K562 (cell line): ENCODE data around the gene SEC16A. TPM values are rescaled to one million over a fixed set of nuclear protein-coding genes. Genes with fewer than 3 reads are reported as not detected.

Experiments used
- ATAC-seq: fragments of 200-7000 bp; cut with Tn5 transposase; 3 replicates; pipeline ENCODE4 v1.9.1; 2020; ENCODE audit warnings: moderate library complexity
- BruUV-seq: library from RNA; stranded (reverse); fragments of 400-500 nt; replicated peaks from 2 replicates; lab custom pipeline; 2021; lab: Mats Ljungman, UMichigan
- CTCF ChIA-PET: fragments of 300-600 bp; formaldehyde crosslinking; extraction: SDS; loops from one replicate; lab custom pipeline; 2021; ENCODE audit warnings: low intra/inter-chr PET ratio; lab: Yijun Ruan, JAX
- POLR2A ChIA-PET: fragments of 300-600, 350-650 bp; sonication (Branson Sonifier 250); formaldehyde crosslinking; extraction: SDS; loops from one replicate; lab custom pipeline; 2021; ENCODE audit warnings: antibody characterized with exemption, inconsistent platforms; lab: Yijun Ruan, JAX
- DNase-seq, 4 experiments: peaks; one replicate each; pipeline versions ENCODE4 v3.0.0 to v3.0.0-alpha.2; 2011 to 2018; ENCODE audit warnings: low spot score in 3 of 4, mixed read lengths in 3 of 4; ENCODE audit errors: extremely low read depth in 1 of 4
- FAIRE-seq: peaks from 2 replicates; lab custom pipeline; 2011; peaks lifted over from hg19 to GRCh38; lab: Jason Lieb, UNC
- H2AFZ ChIP-seq: 2 replicates; pipeline ENCODE4 v1.6.0; 2011; ENCODE audit warnings: low read depth, low read length, control low read depth, inconsistent platforms
- H3K27ac ChIP-seq: fragments of 200-600 bp; 3 replicates; pipeline ENCODE4 v1.8.0; 2011; ENCODE audit warnings: low read depth, mild to moderate bottlenecking, control low read depth, inconsistent platforms, low read length, moderate library complexity, mixed read lengths; ENCODE audit errors: extremely low read depth
- H3K27me3 ChIP-seq, 2 experiments: fragments of 300-600 bp in 1 of 2; 2 replicates in 1 of 2; 3 replicates in 1 of 2; pipeline versions ENCODE4 v1.6.0 to v1.8.0; 2011; ENCODE audit warnings: inconsistent platforms in 2 of 2, low read length in 2 of 2, mild to moderate bottlenecking in 1 of 2, mixed read lengths in 1 of 2, moderate library complexity in 1 of 2; ENCODE audit not compliant: control insufficient read depth in 2 of 2, insufficient read depth in 2 of 2
- H3K36me3 ChIP-seq: fragments of 300-600 bp; 3 replicates; pipeline ENCODE4 v1.8.0; 2011; ENCODE audit warnings: mild to moderate bottlenecking, low read length, inconsistent platforms; ENCODE audit not compliant: control insufficient read depth, insufficient read depth
- H3K4me1 ChIP-seq, 2 experiments: fragments of 200-600 bp in 1 of 2; replicated peaks in 1 of 2; 2 replicates in 1 of 2; 3 replicates in 1 of 2; pipeline versions ENCODE4 v1.5.1 to v1.8.0; 2011; ENCODE audit warnings: inconsistent platforms in 2 of 2, low read length in 2 of 2, mild to moderate bottlenecking in 1 of 2, mixed read lengths in 1 of 2, moderate library complexity in 1 of 2; ENCODE audit not compliant: control insufficient read depth in 2 of 2, insufficient read depth in 2 of 2
- H3K4me2 ChIP-seq: 2 replicates; pipeline ENCODE4 v1.6.1; 2011; ENCODE audit warnings: low read length, control low read depth, inconsistent platforms, mixed read lengths; ENCODE audit not compliant: insufficient read depth
- H3K4me3 ChIP-seq: fragments of 200-600 bp; sonication (generic), shearing (Covaris generic); 2 replicates; pipeline ENCODE4 v1.5.1; 2016; ENCODE audit warnings: control low read depth, inconsistent platforms
- H3K79me2 ChIP-seq: fragments of 200-600 bp; 3 replicates; pipeline ENCODE4 v1.8.0; 2011; ENCODE audit warnings: low read length, inconsistent platforms; ENCODE audit not compliant: control insufficient read depth, insufficient read depth
- H3K9ac ChIP-seq, 2 experiments: 2 replicates each; pipeline versions ENCODE4 v1.6.0 to v1.6.1; 2011; ENCODE audit warnings: low read depth in 2 of 2, low read length in 2 of 2, control low read depth in 1 of 2, inconsistent platforms in 1 of 2, mild to moderate bottlenecking in 1 of 2, mixed read lengths in 1 of 2; ENCODE audit not compliant: insufficient read depth in 1 of 2
- H3K9me1 ChIP-seq: one replicate; pipeline ENCODE4 v1.6.0; 2011; ENCODE audit warnings: inconsistent platforms, mild to moderate bottlenecking, low read length, moderate library complexity; ENCODE audit not compliant: control insufficient read depth, insufficient read depth
- H3K9me3 ChIP-seq: replicated peaks from 2 replicates; pipeline ENCODE4 v1.5.1; 2011; ENCODE audit warnings: low read depth, low read length, inconsistent platforms; ENCODE audit not compliant: control insufficient read depth, insufficient read depth
- H4K20me1 ChIP-seq: replicated peaks from 2 replicates; pipeline ENCODE4 v1.6.1; 2011; ENCODE audit warnings: low read length, inconsistent platforms, mixed read lengths; ENCODE audit not compliant: control insufficient read depth, insufficient read depth
- ASH1L ChIP-seq: fragments of 450-650 bp; IDR thresholded peaks from 2 replicates; pipeline ENCODE4 v1.6.1; 2018; ENCODE audit warnings: borderline replicate concordance, mild to moderate bottlenecking, low read depth; ENCODE audit not compliant: partially characterized antibody
- IFI16 ChIP-seq: fragments of 250-450 bp; sonication (Bioruptor Pico); IDR thresholded peaks from 2 replicates; pipeline ENCODE4 v2.1.2; 2022; ENCODE audit warnings: mild to moderate bottlenecking, inconsistent platforms
- ILF3 ChIP-seq: fragments of 450-650 bp; IDR thresholded peaks from 2 replicates; pipeline ENCODE4 v1.6.1; 2018; ENCODE audit warnings: antibody characterized with exemption, mild to moderate bottlenecking, moderate library complexity, borderline replicate concordance
- MYNN ChIP-seq, 2 experiments: sonication (generic); formaldehyde crosslinking in 1 of 2; IDR thresholded peaks; 2 replicates each; pipeline versions ENCODE4 v1.5.0 to v1.6.1; 2016 to 2020; ENCODE audit warnings: antibody characterized with exemption in 1 of 2, missing genetic modification reagents in 1 of 2
- NR1H2 ChIP-seq: sonication (generic); formaldehyde crosslinking; IDR thresholded peaks from 2 replicates; pipeline ENCODE4 v1.4.0; 2020; ENCODE audit warnings: mild to moderate bottlenecking, missing genetic modification reagents
- PHF20 ChIP-seq: fragments of 450-650 bp; IDR thresholded peaks from 2 replicates; pipeline ENCODE4 v1.6.1; 2018; ENCODE audit not compliant: partially characterized antibody
- POLR3A ChIP-seq: IDR thresholded peaks from 2 replicates; pipeline ENCODE4 v1.6.1; 2011; ENCODE audit warnings: borderline replicate concordance, mild to moderate bottlenecking, moderate library complexity; ENCODE audit not compliant: insufficient read length, insufficient read depth; ENCODE audit errors: extremely low read depth
- RAD51 ChIP-seq: fragments of 450-650 bp; IDR thresholded peaks from 2 replicates; pipeline ENCODE4 v1.7.1; 2016; ENCODE audit warnings: low read depth, mild to moderate bottlenecking, borderline replicate concordance
- ZBED1 ChIP-seq: IDR thresholded peaks from 2 replicates; pipeline ENCODE4 v1.6.1; 2014
- ZBTB7A ChIP-seq: IDR thresholded peaks from 2 replicates; pipeline ENCODE4 v1.6.1; 2011; ENCODE audit warnings: low read depth, mild to moderate bottlenecking, low read length, moderate library complexity, borderline replicate concordance; ENCODE audit not compliant: control insufficient read depth
- ZEB2 ChIP-seq: fragments of 450-650 bp; IDR thresholded peaks from 2 replicates; pipeline ENCODE4 v1.6.1; 2016
- ZFX ChIP-seq: sonication (generic); formaldehyde crosslinking; IDR thresholded peaks from 2 replicates; pipeline ENCODE4 v1.8.0; 2022; ENCODE audit warnings: mild to moderate bottlenecking, missing genetic modification reagents, moderate library complexity
- ZNF124 ChIP-seq: sonication (generic); formaldehyde crosslinking; IDR thresholded peaks from 2 replicates; pipeline ENCODE4 v1.8.1; 2022; ENCODE audit warnings: missing genetic modification reagents
- ZNF311 ChIP-seq: fragments of 250-450 bp; sonication (Bioruptor Pico); IDR thresholded peaks from 2 replicates; pipeline ENCODE4 v1.4.0; 2020; ENCODE audit warnings: mild to moderate bottlenecking, moderate library complexity
- WGBS: fragments of 100-300 bp; shearing (Covaris generic); methylation state at CpG from one replicate; pipeline ENCODE4 v1.1.6; 2016; ENCODE audit warnings: low coverage, mixed read lengths; ENCODE audit not compliant: insufficient coverage; ENCODE audit errors: missing lambda C conversion rate; 5-methylcytosine and 5-hydroxymethylcytosine counted together
- in situ Hi-C: fragments of 300-500 bp; cut with MboI; formaldehyde crosslinking; loops from 4 replicates; pipeline ENCODE4 v1.15.0; 2018; ENCODE audit warnings: inconsistent platforms, mixed read lengths
- intact Hi-C: fragments of 100-400 bp; cut with micrococcal nuclease; formaldehyde crosslinking; loops from 2 replicates; pipeline ENCODE4 v1.14.2; 2022
- polyA plus RNA-seq, 8 experiments: library from polyadenylated mRNA; depleted of rRNA in 4 of 8; stranded (reverse) in 5 of 8; unstranded in 3 of 8; fragments of >200 nt; fragmentation: Nextera tagmentation in 2 of 8; fragmentation: Illumina TruSeq in 1 of 8; extraction: Ambion mirVana in 2 of 8; extraction: Trizol in 1 of 8; gene quantifications; 2 replicates each; pipeline versions ENCODE4 v1.2.1 to v1.2.3, GENCODE V29; 2011 to 2014; ENCODE audit warnings: inconsistent platforms in 1 of 8, missing spikeins in 1 of 8
- total RNA-seq, 7 experiments: library from RNA; depleted of rRNA in 6 of 7; stranded (reverse); fragments of >200 nt in 6 of 7; fragmentation: Illumina TruSeq in 2 of 7; extraction: Trizol in 2 of 7; gene quantifications; 2 replicates each; pipeline versions ENCODE4 v1.2.1 to v1.2.3, GENCODE V29; 2011 to 2021; ENCODE audit warnings: low replicate concordance in 1 of 7
- TF ChIP-seq, protein P1 (sequence below): fragments of 450-650 bp; IDR thresholded peaks from 2 replicates; pipeline ENCODE4 v1.7.1; 2018; ENCODE audit warnings: mild to moderate bottlenecking, low read depth; ENCODE audit not compliant: partially characterized antibody
- TF ChIP-seq, protein P2 (sequence below): sonication (generic); formaldehyde crosslinking; IDR thresholded peaks from 2 replicates; pipeline ENCODE4 v1.5.0; 2020; ENCODE audit warnings: missing genetic modification reagents
- TF ChIP-seq, protein P3 (sequence below), 2 experiments: IDR thresholded peaks in 1 of 2; conservative IDR thresholded peaks in 1 of 2; 2 replicates each; pipeline ENCODE4 v1.6.1; 2016; ENCODE audit warnings: low read depth in 2 of 2, mild to moderate bottlenecking in 1 of 2, missing compliant biosample characterization in 1 of 2, missing genetic modification characterization in 1 of 2, moderate library complexity in 1 of 2

The SEC16A gene
- total and polyA plus RNA-seq, 9 of the 15 experiments (the other 6 are each of a cell fraction or from before 2014, with no cell fraction given): 8.3 to 62.8 (median 14.0) TPM

DNA sequence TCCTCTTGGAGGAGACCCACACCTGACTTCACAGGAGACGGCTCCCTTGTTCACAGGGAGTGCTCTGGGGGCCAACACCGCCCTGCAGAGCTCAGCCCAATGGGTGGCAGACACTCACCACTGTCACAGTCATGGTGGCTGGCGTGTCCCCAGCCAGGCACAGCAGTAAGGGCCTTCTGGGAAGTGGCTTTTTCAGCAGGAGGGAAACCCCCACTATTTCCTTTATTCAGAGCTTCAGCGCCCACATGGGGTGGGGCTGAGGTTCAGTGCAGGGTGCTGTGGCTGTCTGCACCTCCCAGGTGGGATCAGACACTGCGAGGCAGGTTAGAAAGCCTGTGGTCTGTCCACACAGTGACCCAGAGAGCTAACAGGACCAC, 79.3 kb downstream of the SEC16A start:
- ATAC-seq (no peak), DNase-seq (no peak), FAIRE-seq (no peak)
- Histone ChIP-seq H3K27me3 (no peaks in the 10 kb centered on the region), H3K27ac (no peak overlapping the region), H3K36me3 (peaks cover 71% of the 10 kb centered on the region), H2AFZ (no peak overlapping the region), H3K79me2 (peaks cover 31% of the 10 kb centered on the region), H3K9ac (peak overlapping the region in 1 of 2 experiments; percentile 8; a peak in 1 of 4 replicates), H3K4me2 (no peak overlapping the region), H3K4me3 (no peak overlapping the region), H3K4me1 (peaks cover 5 to 51% of the 10 kb centered on the region in 2 experiments; a peak in 4 of 5 replicates), H3K9me1 (no peaks in the 10 kb centered on the region), H3K9me3 (no peaks in the 10 kb centered on the region), H4K20me1 (no peaks in the 10 kb centered on the region; the same call in 1 of the 2 replicates)
- POLR2A ChIA-PET: interaction anchor here (0.6 to 1.3 kb wide), 5 partner anchors 10 to 111 kb away, joined by 3 to 5 read pairs (median 3); partner anchors contain the start of gene DNLZ
- intact Hi-C loops: no loop called here
- WGBS: 89% methylated on average over 5 of the region's 5 CpGs
- CTCF ChIA-PET: no interaction called here
- in situ Hi-C loops: no loop called here
- BruUV-seq: no TSS peak
- no peak for TF ChIP-seq ILF3
- no peak for TF ChIP-seq ZNF311
- no peak for TF ChIP-seq ASH1L
- TF ChIP-seq MYNN (IDR thresholded peaks at IDR 0.05): no peak
- no peak for TF ChIP-seq MYNN (CRISPR knock-in tag; IDR thresholded peaks at IDR 0.05)
- TF ChIP-seq NR1H2 (CRISPR knock-in tag): no peak
- TF ChIP-seq, protein P1, sequence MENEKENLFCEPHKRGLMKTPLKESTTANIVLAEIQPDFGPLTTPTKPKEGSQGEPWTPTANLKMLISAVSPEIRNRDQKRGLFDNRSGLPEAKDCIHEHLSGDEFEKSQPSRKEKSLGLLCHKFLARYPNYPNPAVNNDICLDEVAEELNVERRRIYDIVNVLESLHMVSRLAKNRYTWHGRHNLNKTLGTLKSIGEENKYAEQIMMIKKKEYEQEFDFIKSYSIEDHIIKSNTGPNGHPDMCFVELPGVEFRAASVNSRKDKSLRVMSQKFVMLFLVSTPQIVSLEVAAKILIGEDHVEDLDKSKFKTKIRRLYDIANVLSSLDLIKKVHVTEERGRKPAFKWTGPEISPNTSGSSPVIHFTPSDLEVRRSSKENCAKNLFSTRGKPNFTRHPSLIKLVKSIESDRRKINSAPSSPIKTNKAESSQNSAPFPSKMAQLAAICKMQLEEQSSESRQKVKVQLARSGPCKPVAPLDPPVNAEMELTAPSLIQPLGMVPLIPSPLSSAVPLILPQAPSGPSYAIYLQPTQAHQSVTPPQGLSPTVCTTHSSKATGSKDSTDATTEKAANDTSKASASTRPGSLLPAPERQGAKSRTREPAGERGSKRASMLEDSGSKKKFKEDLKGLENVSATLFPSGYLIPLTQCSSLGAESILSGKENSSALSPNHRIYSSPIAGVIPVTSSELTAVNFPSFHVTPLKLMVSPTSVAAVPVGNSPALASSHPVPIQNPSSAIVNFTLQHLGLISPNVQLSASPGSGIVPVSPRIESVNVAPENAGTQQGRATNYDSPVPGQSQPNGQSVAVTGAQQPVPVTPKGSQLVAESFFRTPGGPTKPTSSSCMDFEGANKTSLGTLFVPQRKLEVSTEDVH: no peak
- no peak for TF ChIP-seq IFI16 (CRISPR knock-in tag)
- TF ChIP-seq, protein P2, sequence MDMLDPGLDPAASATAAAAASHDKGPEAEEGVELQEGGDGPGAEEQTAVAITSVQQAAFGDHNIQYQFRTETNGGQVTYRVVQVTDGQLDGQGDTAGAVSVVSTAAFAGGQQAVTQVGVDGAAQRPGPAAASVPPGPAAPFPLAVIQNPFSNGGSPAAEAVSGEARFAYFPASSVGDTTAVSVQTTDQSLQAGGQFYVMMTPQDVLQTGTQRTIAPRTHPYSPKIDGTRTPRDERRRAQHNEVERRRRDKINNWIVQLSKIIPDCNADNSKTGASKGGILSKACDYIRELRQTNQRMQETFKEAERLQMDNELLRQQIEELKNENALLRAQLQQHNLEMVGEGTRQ (CRISPR knock-in tag): no peak
- TF ChIP-seq ZBTB7A: no peak
- TF ChIP-seq ZEB2: no peak
- TF ChIP-seq, protein P3, sequence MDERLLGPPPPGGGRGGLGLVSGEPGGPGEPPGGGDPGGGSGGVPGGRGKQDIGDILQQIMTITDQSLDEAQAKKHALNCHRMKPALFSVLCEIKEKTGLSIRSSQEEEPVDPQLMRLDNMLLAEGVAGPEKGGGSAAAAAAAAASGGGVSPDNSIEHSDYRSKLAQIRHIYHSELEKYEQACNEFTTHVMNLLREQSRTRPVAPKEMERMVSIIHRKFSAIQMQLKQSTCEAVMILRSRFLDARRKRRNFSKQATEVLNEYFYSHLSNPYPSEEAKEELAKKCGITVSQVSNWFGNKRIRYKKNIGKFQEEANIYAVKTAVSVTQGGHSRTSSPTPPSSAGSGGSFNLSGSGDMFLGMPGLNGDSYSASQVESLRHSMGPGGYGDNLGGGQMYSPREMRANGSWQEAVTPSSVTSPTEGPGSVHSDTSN (CRISPR knock-in tag; IDR thresholded peaks at IDR 0.05; ENCODE audit: low read depth): no peak
- TF ChIP-seq, protein P3 (tag; conservative IDR thresholded peaks at IDR 0.05; ENCODE audit: low read depth): no peak
- TF ChIP-seq ZFX: no peak
- TF ChIP-seq PHF20: no peak
- no peak for TF ChIP-seq RAD51
- TF ChIP-seq ZNF124 (CRISPR knock-in tag): no peak
- no peak for TF ChIP-seq ZBED1
- TF ChIP-seq POLR3A: no peak
